Measurements from ENCODE around the gene CERS1. TPM values are rescaled to one million over a fixed set of nuclear protein-coding genes. Genes with fewer than 3 reads are reported as not detected.

The CERS1 gene
- total RNA-seq, 4 donors from 2014 or later: 0.42 to 3.2 (median 1.1) TPM

GRCh38 chr19:18878058-18878797 lies 17.7 kb downstream of the CERS1 start:
- no peak for DNase-seq (ENCODE audit: extremely low spot score)
- Histone ChIP-seq H3K4me1 (no peaks in the 10 kb centered on the region), H3K27me3 (no peaks in the 10 kb centered on the region), H3K27ac (replicated peaks in 1 of 4) (no peak overlapping the region), H3K9me3 (peaks cover 0 to 9% (median 0%) of the 10 kb centered on the region in 4 donors), H3K36me3 (peaks cover 0 to 16% (median 0%) of the 10 kb centered on the region in 4 donors), H3K4me3 (no peak overlapping the region)
- intact Hi-C loops (cut with DNase I): no loop called here
- TF ChIP-seq POLR2AphosphoS5 (IDR thresholded peaks at IDR 0.05) (no peak), CTCF (IDR thresholded peaks at IDR 0.05) (no peak), POLR2A (IDR thresholded peaks at IDR 0.05; ENCODE audit: low read depth) (no peak), EP300 (IDR thresholded peaks at IDR 0.05) (no peak)
- 89% methylated on average over 21 of the region's 25 CpGs for WGBS

GRCh38 chr19:18876865-18877264 lies 19.1 kb downstream of the CERS1 start:
- DNase-seq (ENCODE audit: extremely low spot score): no peak
- peaks cover 0 to 9% (median 0%) of the 10 kb centered on the region in 4 donors for H3K9me3 ChIP-seq
- no peak overlapping the region for H3K4me3 ChIP-seq
- H3K4me1 ChIP-seq: no peaks in the 10 kb centered on the region
- intact Hi-C loops (cut with DNase I): no loop called here
- TF ChIP-seq POLR2AphosphoS5 (IDR thresholded peaks at IDR 0.05) (no peak), CTCF (IDR thresholded peaks at IDR 0.05) (no peak), POLR2A (IDR thresholded peaks at IDR 0.05; ENCODE audit: low read depth) (no peak), EP300 (IDR thresholded peaks at IDR 0.05) (no peak)
- H3K27ac ChIP-seq (replicated peaks in 1 of 4): no peak overlapping the region
- no peaks in the 10 kb centered on the region for H3K27me3 ChIP-seq
- peaks cover 0 to 16% (median 0%) of the 10 kb centered on the region in 4 donors for H3K36me3 ChIP-seq
- WGBS: 95% methylated on average over 7 of the region's 7 CpGs

- WGBS: 83% methylated on average over 5 of the region's 5 CpGs
- H3K9me3 ChIP-seq: peaks cover 0 to 9% (median 0%) of the 10 kb centered on the region in 4 donors
- TF ChIP-seq EP300 (IDR thresholded peaks at IDR 0.05) (no peak), POLR2A (IDR thresholded peaks at IDR 0.05; ENCODE audit: low read depth) (no peak), CTCF (IDR thresholded peaks at IDR 0.05) (no peak), POLR2AphosphoS5 (IDR thresholded peaks at IDR 0.05) (no peak)
Measured at GRCh38 chr19:18875726-18876125, 20.2 kb downstream of the CERS1 start.

GRCh38 chr19:18871543-18871942 lies 24.4 kb downstream of the CERS1 start:
- Histone ChIP-seq H3K4me3 (no peak overlapping the region), H3K27ac (replicated peaks in 1 of 4) (no peak overlapping the region), H3K36me3 (peaks cover 10 to 22% (median 20%) of the 10 kb centered on the region in 4 donors), H3K27me3 (peaks cover 0 to 28% (median 11%) of the 10 kb centered on the region in 4 donors), H3K4me1 (peaks cover 18 to 31% (median 26%) of the 10 kb centered on the region in 4 donors), H3K9me3 (peaks cover 0 to under 1% (median 0%) of the 10 kb centered on the region in 4 donors)
- no peak for TF ChIP-seq CTCF (IDR thresholded peaks at IDR 0.05)
- TF ChIP-seq POLR2A (IDR thresholded peaks at IDR 0.05; ENCODE audit: low read depth): no peak
- no peak for TF ChIP-seq POLR2AphosphoS5 (IDR thresholded peaks at IDR 0.05)
- WGBS: 85% methylated on average over 7 of the region's 7 CpGs
- no peak for DNase-seq (ENCODE audit: extremely low spot score)
- intact Hi-C loops (cut with DNase I): no loop called here

More at GRCh38 chr19:18875726-18876125, 20.2 kb downstream of the CERS1 start:
- no peak overlapping the region for H3K27ac ChIP-seq (replicated peaks in 1 of 4)
- intact Hi-C loops (cut with DNase I): no loop called here
- peaks cover 0 to 2% (median 0%) of the 10 kb centered on the region in 4 donors for H3K27me3 ChIP-seq
- H3K36me3 ChIP-seq: peaks cover 0 to 16% (median 0%) of the 10 kb centered on the region in 4 donors
- no peak overlapping the region for H3K4me3 ChIP-seq
- DNase-seq (ENCODE audit: extremely low spot score): no peak
- peaks cover 0 to under 1% (median 0%) of the 10 kb centered on the region in 4 donors for H3K4me1 ChIP-seq

All from esophagus muscularis mucosa (tissue), 4 donors.